Raji (cell line): Measurements from ENCODE around the gene PAXX.
A peak's percentile ranks its signal among the peaks of the same experiment; 100 is the strongest.

ENCODE experiments used
- POLR2A ChIP-seq: IDR thresholded peaks from 2 replicates; pipeline ENCODE4 v1.6.1; 2011; ENCODE audit warnings: low read depth, low read length, control low read depth; ENCODE audit not compliant: insufficient read depth

The PAXX gene

GRCh38 chr9:137030538-137031527, 38.6 kb downstream of the PAXX start:
- TF ChIP-seq POLR2A = no peak

- TF ChIP-seq POLR2A = peak; percentile 38; the same call in 1 of the 2 replicates
Observed at GRCh38 chr9:137031904-137032640, 39.9 kb downstream of the PAXX start, which contains the start of gene FUT7. FUT7 (minus strand) TSS chr9:137032088; CDS start chr9:137031991, 97 bp downstream.

GRCh38 chr9:137032858-137033257, 40.6 kb downstream of the PAXX start:
- TF ChIP-seq POLR2A = no peak

GRCh38 chr9:137034039-137034708, 42.0 kb downstream of the PAXX start:
- TF ChIP-seq POLR2A = no peak

GRCh38 chr9:137034709-137035506, 42.7 kb downstream of the PAXX start:
- TF ChIP-seq POLR2A = peak; percentile 39; the same call in 1 of the 2 replicates

GRCh38 chr9:137035507-137035834, 43.2 kb downstream of the PAXX start:
- no peak for TF ChIP-seq POLR2A

GRCh38 chr9:137035937-137036336, 43.7 kb downstream of the PAXX start:
- TF ChIP-seq POLR2A = no peak

- TF ChIP-seq POLR2A = no peak
Observed at GRCh38 chr9:137037035-137037434, 44.8 kb downstream of the PAXX start.

- TF ChIP-seq POLR2A = no peak
Observed at GRCh38 chr9:137037483-137037882, 45.3 kb downstream of the PAXX start.

GRCh38 chr9:137038916-137039315, 46.7 kb downstream of the PAXX start:
- TF ChIP-seq POLR2A = no peak

- no peak for TF ChIP-seq POLR2A
Observed at GRCh38 chr9:137039611-137040366, 47.6 kb downstream of the PAXX start.

- no peak for TF ChIP-seq POLR2A
Observed at GRCh38 chr9:137040568-137040967, 48.3 kb downstream of the PAXX start.

GRCh38 chr9:137041124-137041523, 48.9 kb downstream of the PAXX start:
- TF ChIP-seq POLR2A = no peak
